Activated CD8-positive, alpha-beta T cell treated with anti-CD3 and anti-CD28 coated beads for 36 hours (primary cell): ENCODE data around the gene ANKH. TPM values are rescaled to one million over a fixed set of nuclear protein-coding genes. Genes with fewer than 3 reads are reported as not detected.
A peak's percentile ranks its signal among the peaks of the same experiment; 100 is the strongest.

ENCODE experiments used
- ATAC-seq: fragments of 200-7000 bp; cut with Tn5 transposase; one replicate; pipeline ENCODE4 v1.10.0; 2021; ENCODE audit warnings: mild to moderate bottlenecking, moderate library complexity
- CTCF ChIA-PET: fragments of 350-600 bp; sonication (Branson Sonifier 250); formaldehyde crosslinking; loops from one replicate; lab custom pipeline; 2021; ENCODE audit warnings: antibody characterized with exemption; lab: Charles Lee
- POLR2A ChIA-PET: fragments of 350-600 bp; sonication (Branson Sonifier 250); formaldehyde crosslinking; loops from one replicate; lab custom pipeline; 2021; ENCODE audit warnings: antibody characterized with exemption; lab: Charles Lee
- DNase-seq: peaks from one replicate; pipeline ENCODE4 v3.0.0-alpha.2; 2020
- H3K27ac Mint-ChIP-seq: one replicate; pipeline ENCODE4 v1.8.0; 2021; ENCODE audit warnings: mild to moderate bottlenecking, mixed read lengths
- H3K27me3 Mint-ChIP-seq: one replicate; pipeline ENCODE4 v1.8.0; 2021; ENCODE audit warnings: mixed read lengths
- H3K36me3 Mint-ChIP-seq: one replicate; pipeline ENCODE4 v1.8.0; 2021; ENCODE audit warnings: low read depth, mixed read lengths
- H3K4me1 Mint-ChIP-seq: one replicate; pipeline ENCODE4 v1.8.0; 2021; ENCODE audit warnings: low read depth, mixed read lengths
- H3K4me3 Mint-ChIP-seq: one replicate; pipeline ENCODE4 v1.8.0; 2021; ENCODE audit warnings: mild to moderate bottlenecking, moderate library complexity, mixed read lengths
- H3K9me3 Mint-ChIP-seq: one replicate; pipeline ENCODE4 v1.8.0; 2021; ENCODE audit warnings: mixed read lengths
- intact Hi-C: fragments of 100-400 bp; cut with micrococcal nuclease; formaldehyde crosslinking; loops from one replicate; pipeline ENCODE4 v1.10.0; 2022
- total RNA-seq, 2 experiments: library from RNA; stranded (reverse); gene quantifications; one replicate each; pipeline ENCODE4 v1.2.3, GENCODE V29; 2021
- TF ChIP-seq, protein P1 (sequence below): fragments of 200-600 bp; IDR thresholded peaks from one replicate; pipeline ENCODE4 v1.8.0; 2022; ENCODE audit warnings: antibody characterized with exemption, mild to moderate bottlenecking

ANKH gene
- total RNA-seq, 2 experiments from 2014 or later, result 85.4 to 87.2 TPM

DNA sequence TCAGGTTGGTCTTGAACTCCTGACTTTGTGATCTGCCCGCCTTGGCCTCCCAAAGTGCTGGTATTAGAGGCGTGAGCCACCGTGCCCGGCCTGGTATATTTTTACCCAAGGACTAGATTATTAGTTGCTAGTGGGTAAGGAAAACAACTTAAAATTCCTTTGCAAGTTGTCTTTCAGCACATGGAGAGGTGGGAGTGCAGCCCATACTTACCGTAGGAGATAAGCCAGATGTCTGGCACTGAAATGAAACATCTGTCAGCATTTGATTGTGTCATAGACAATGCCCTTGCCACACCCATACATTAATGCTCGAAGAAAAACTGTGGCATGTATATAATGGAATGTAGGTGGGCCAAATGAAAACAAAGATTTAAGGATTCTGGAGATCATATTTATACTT is 36.6 kb upstream of the ANKH start:
- H3K36me3 Mint-ChIP-seq, result no peaks in the 10 kb centered on the region
- POLR2A ChIA-PET, result no interaction called here
- H3K27me3 Mint-ChIP-seq, result peaks cover 5% of the 10 kb centered on the region
- no peak for ATAC-seq
- no peaks in the 10 kb centered on the region for H3K9me3 Mint-ChIP-seq
- no peak overlapping the region for H3K4me3 Mint-ChIP-seq
- no peak overlapping the region for H3K27ac Mint-ChIP-seq
- DNase-seq, result no peak
- CTCF ChIA-PET, result no interaction called here
- H3K4me1 Mint-ChIP-seq, result peaks cover 7% of the 10 kb centered on the region
- TF ChIP-seq, protein P1, sequence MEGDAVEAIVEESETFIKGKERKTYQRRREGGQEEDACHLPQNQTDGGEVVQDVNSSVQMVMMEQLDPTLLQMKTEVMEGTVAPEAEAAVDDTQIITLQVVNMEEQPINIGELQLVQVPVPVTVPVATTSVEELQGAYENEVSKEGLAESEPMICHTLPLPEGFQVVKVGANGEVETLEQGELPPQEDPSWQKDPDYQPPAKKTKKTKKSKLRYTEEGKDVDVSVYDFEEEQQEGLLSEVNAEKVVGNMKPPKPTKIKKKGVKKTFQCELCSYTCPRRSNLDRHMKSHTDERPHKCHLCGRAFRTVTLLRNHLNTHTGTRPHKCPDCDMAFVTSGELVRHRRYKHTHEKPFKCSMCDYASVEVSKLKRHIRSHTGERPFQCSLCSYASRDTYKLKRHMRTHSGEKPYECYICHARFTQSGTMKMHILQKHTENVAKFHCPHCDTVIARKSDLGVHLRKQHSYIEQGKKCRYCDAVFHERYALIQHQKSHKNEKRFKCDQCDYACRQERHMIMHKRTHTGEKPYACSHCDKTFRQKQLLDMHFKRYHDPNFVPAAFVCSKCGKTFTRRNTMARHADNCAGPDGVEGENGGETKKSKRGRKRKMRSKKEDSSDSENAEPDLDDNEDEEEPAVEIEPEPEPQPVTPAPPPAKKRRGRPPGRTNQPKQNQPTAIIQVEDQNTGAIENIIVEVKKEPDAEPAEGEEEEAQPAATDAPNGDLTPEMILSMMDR, result no peak
- intact Hi-C loops, result no loop called here

DNA sequence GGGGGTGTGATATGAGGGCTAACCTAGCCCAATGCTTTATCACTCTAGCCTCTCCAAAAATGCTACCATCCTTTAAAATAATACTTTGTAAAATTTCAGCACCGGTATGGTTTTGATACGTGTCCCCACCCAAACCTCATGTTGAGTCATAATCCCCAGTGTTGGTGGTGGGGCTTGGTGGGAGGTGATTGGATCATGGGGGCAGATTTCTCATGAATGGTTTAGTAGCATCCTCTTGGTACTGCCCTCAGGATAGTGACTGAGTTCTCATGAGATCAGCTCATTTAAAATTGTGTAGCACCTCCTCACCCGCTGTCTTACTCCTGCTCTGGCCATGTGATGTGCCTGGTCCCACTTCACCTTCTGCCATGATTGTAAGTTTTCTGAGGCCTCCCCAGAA is 35.0 kb upstream of the ANKH start:
- H3K27ac Mint-ChIP-seq, result no peak overlapping the region
- ATAC-seq, result peak; percentile 80
- intact Hi-C loops, result no loop called here
- peak; percentile 54 for DNase-seq
- no peak overlapping the region for H3K4me3 Mint-ChIP-seq
- peaks cover 7% of the 10 kb centered on the region for H3K4me1 Mint-ChIP-seq
- no peaks in the 10 kb centered on the region for H3K36me3 Mint-ChIP-seq
- ChIA-PET POLR2A (no interaction called here), CTCF (interaction anchor here (1.0 to 1.5 kb wide), 2 partner anchors 14 to 33 kb away, joined by 3 read pairs; no protein-coding TSS in a partner anchor)
- H3K27me3 Mint-ChIP-seq, result peaks cover 5% of the 10 kb centered on the region
- TF ChIP-seq, protein P1, result no peak
- no peaks in the 10 kb centered on the region for H3K9me3 Mint-ChIP-seq

DNA sequence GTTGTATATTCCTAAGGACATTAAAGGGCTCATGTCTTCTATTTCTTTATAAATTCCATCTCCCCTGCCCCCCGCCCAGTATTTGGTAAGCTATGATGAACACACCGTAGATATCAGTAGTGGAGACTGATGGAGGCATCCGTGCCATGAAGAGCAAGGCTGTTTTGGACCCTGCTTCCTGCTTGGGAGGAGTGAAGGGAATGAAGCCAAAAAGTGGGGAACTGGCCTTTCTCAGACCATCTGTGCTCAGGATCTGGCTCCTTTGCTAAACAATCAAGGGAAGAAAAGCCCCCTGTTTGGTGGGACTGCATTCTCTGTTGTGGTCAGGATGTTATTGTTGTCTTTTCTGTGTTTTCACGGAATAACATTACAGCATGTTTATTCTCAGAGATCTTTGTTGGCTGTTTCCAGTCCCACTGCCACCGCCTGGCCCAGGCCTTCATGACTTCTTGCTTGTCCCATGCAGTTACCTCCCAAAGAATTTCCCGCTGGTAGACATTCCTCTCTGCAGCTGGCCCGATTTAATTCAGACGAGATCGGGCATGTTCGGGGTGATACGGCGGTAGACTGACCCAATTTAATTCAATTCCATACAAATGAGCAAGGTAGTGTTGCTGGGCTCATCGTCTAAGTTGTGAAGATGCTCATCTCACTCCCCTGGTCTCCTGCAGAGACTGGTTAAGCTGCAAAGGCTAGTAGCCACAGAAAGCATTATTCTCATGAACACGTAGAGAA is 31.4 kb upstream of the ANKH start:
- Mint-ChIP-seq H3K27me3 (peaks cover 5% of the 10 kb centered on the region), H3K36me3 (no peaks in the 10 kb centered on the region), H3K9me3 (no peaks in the 10 kb centered on the region), H3K27ac (no peak overlapping the region), H3K4me1 (peaks cover 7% of the 10 kb centered on the region), H3K4me3 (no peak overlapping the region)
- CTCF ChIA-PET, result no interaction called here
- intact Hi-C loops, result no loop called here
- no peak for DNase-seq
- POLR2A ChIA-PET, result no interaction called here
- TF ChIP-seq, protein P1, result no peak
- no peak for ATAC-seq

DNA sequence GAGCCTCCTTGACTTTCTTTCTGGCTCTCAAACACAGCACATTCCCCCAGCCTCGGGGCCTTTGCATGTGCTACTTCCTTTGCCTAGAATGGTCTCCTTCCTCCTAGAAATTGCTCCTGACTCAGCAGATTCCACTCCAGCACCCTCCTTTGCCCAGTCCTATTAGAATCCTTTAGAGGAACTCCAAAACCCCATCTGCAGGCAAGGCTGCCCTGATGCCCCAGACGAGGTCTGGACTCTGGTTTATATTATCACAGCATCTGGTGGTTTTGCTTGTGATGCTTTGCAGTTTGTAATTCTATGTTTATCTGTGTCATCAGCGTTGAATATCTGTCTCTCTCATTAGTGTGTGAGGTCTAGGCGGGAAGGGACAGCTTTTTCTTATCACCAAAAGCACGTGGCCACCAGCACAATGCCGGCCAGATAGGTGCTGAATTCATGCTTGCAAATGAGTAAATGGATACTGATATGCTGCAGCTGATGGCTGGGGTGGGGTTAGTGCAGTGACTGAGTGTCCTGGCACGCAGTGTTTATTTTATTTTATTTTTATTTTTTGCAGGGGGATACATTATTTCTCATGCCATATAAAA is 30.0 kb upstream of the ANKH start:
- intact Hi-C loops, result no loop called here
- Mint-ChIP-seq H3K27ac (no peak overlapping the region), H3K4me1 (peaks cover 4% of the 10 kb centered on the region), H3K36me3 (no peaks in the 10 kb centered on the region), H3K27me3 (peaks cover 5% of the 10 kb centered on the region), H3K4me3 (no peak overlapping the region), H3K9me3 (no peaks in the 10 kb centered on the region)
- ChIA-PET CTCF (no interaction called here), POLR2A (no interaction called here)
- DNase-seq (no peak), ATAC-seq (no peak)
- TF ChIP-seq, protein P1, result no peak

DNA sequence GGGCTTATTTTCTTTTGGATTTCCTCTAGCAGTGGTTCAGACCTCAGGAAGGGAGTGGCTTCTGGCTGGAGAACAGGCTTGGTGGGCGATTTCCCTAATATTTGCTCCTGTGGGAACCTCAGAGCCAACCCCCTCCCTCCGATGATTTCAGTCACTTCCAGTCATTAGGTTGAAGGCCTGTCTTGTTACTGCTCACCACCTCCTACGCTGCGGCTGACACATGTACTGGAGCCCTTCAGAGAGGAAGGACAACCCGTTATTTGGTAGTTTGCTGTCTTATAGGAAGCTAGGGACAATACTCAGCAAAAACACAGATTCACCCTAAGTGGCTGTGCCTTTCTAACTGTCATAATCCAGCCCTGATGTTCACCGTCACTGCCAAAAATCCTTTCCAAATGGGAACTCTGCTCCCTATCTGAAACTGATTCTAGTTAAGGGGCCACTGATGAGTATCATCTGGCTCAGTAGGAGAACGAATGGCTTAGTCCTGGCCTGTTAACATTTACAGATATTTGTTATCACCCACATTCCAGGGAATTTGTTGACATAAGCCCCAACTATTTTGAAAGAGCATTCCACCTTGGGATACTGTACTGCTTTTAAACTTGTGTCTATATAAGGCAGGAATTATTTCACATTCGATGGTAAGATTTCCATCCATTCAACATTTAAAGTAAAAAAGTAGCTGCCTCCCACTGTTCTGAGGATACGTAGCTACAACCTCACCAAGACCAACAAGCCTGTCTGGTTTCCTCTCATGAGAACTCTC is 29.3 kb upstream of the ANKH start:
- Mint-ChIP-seq H3K36me3 (no peaks in the 10 kb centered on the region), H3K27me3 (peaks cover 2% of the 10 kb centered on the region), H3K4me1 (no peaks in the 10 kb centered on the region), H3K9me3 (no peaks in the 10 kb centered on the region), H3K27ac (no peak overlapping the region), H3K4me3 (no peak overlapping the region)
- CTCF ChIA-PET, result no interaction called here
- intact Hi-C loops, result no loop called here
- DNase-seq (no peak), ATAC-seq (no peak)
- POLR2A ChIA-PET, result no interaction called here
- TF ChIP-seq, protein P1, result no peak
